Tongue (tissue), 2 donors: ENCODE measurements around the gene ZNF267. TPM values are rescaled to one million over a fixed set of nuclear protein-coding genes. Genes with fewer than 3 reads are reported as not detected.
A peak's percentile ranks its signal among the peaks of the same experiment; 100 is the strongest.
"Not testable (repeated sequence)": the region's sequence is repeated elsewhere in the genome, so short reads cannot be mapped to it uniquely, and the experiment has no call there.

Experiments
- DNase-seq: peaks from one replicate; pipeline ENCODE4 v3.0.0-alpha.2; 2015
- total RNA-seq: library from RNA; depleted of rRNA; stranded (reverse); fragments of >200 nt; gene quantifications from one replicate; pipeline ENCODE4 v1.2.3, GENCODE V29; 2014

The ZNF267 gene
- total RNA-seq = 12.4 TPM

GRCh38 chr16:31873556-31874365 lies at the start of gene ZNF267:
ZNF267 (plus strand) TSS chr16:31873807; CDS start chr16:31873967, 160 bp downstream.
- peak; percentile 98 for DNase-seq

- DNase-seq = no peak
These were observed 40.6 kb upstream of the ZNF267 start for GRCh38 chr16:31833047-31833446.

GRCh38 chr16:31836396-31836795 lies 37.2 kb upstream of the ZNF267 start:
- DNase-seq = not testable (repeated sequence)

- no peak for DNase-seq
These were observed 30.7 kb upstream of the ZNF267 start for GRCh38 chr16:31842864-31843263.

GRCh38 chr16:31848572-31848971 lies 25.0 kb upstream of the ZNF267 start:
- DNase-seq = not testable (repeated sequence)

GRCh38 chr16:31853291-31853690 lies 20.3 kb upstream of the ZNF267 start:
- no peak for DNase-seq

- no peak for DNase-seq
These were observed 13.1 kb upstream of the ZNF267 start for GRCh38 chr16:31860508-31860907.

GRCh38 chr16:31861455-31861854 lies 12.2 kb upstream of the ZNF267 start:
- DNase-seq = no peak

- no peak for DNase-seq
These were observed 10.8 kb upstream of the ZNF267 start for GRCh38 chr16:31862761-31863160.

GRCh38 chr16:31868164-31868563 lies 5.4 kb upstream of the ZNF267 start:
- no peak for DNase-seq

- DNase-seq = peak; percentile 90
These were observed 4.9 kb upstream of the ZNF267 start for GRCh38 chr16:31868691-31869167.

GRCh38 chr16:31869511-31870201 lies 4.0 kb upstream of the ZNF267 start:
- DNase-seq = no peak

- DNase-seq = no peak
These were observed 2.8 kb upstream of the ZNF267 start for GRCh38 chr16:31870809-31871208.

GRCh38 chr16:31871510-31871909 lies 2.1 kb upstream of the ZNF267 start:
- DNase-seq = no peak

- no peak for DNase-seq
These were observed 1.4 kb upstream of the ZNF267 start for GRCh38 chr16:31872201-31872600.

- peak; percentile 25 for DNase-seq
These were observed 932 bp downstream of the ZNF267 start for GRCh38 chr16:31874366-31875111.

- no peak for DNase-seq
These were observed 1.7 kb downstream of the ZNF267 start for GRCh38 chr16:31875112-31875803.

GRCh38 chr16:31875928-31876547 lies 2.4 kb downstream of the ZNF267 start:
- no peak for DNase-seq

- no peak for DNase-seq
These were observed 3.6 kb downstream of the ZNF267 start for GRCh38 chr16:31876951-31877828.

- no peak for DNase-seq
These were observed 4.5 kb downstream of the ZNF267 start for GRCh38 chr16:31877876-31878642.
